ENCODE data around the gene C1orf52.

DNA sequence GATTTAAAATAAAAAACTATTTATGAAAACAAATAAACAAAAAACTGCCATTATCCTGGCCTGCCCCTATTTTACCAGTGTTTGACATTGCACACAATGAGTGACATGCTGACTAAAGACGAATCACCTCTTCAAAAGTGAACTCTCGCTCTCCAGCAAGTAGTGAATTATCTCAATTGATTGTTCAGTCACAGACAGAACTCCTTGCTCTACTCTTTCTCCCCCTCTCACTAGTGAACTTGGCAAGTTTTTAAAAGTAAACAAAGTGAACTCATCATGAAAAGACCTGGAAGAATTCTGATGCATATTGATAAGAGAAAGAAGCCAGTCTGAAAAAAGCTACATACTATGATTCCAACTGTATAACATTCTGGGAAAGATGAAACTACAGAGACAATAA lies 4.7 kb upstream of the C1orf52 start:
- TF ChIP-seq, protein P1, sequence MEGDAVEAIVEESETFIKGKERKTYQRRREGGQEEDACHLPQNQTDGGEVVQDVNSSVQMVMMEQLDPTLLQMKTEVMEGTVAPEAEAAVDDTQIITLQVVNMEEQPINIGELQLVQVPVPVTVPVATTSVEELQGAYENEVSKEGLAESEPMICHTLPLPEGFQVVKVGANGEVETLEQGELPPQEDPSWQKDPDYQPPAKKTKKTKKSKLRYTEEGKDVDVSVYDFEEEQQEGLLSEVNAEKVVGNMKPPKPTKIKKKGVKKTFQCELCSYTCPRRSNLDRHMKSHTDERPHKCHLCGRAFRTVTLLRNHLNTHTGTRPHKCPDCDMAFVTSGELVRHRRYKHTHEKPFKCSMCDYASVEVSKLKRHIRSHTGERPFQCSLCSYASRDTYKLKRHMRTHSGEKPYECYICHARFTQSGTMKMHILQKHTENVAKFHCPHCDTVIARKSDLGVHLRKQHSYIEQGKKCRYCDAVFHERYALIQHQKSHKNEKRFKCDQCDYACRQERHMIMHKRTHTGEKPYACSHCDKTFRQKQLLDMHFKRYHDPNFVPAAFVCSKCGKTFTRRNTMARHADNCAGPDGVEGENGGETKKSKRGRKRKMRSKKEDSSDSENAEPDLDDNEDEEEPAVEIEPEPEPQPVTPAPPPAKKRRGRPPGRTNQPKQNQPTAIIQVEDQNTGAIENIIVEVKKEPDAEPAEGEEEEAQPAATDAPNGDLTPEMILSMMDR (IDR thresholded peaks at IDR 0.05) = no peak
- TF ChIP-seq POLR2A (IDR thresholded peaks at IDR 0.05) (no peak), POLR2AphosphoS5 (IDR thresholded peaks at IDR 0.05) (no peak)
